Gastroesophageal sphincter (tissue), 4 donors: ENCODE results near the gene LMF1. TPM values are rescaled to one million over a fixed set of nuclear protein-coding genes. Genes with fewer than 3 reads are reported as not detected.

Experiments used
- ATAC-seq: fragments of 150-250 bp; one replicate; pipeline ENCODE4 v1.9.1; 2016; ENCODE audit warnings: mild to moderate bottlenecking, moderate library complexity
- H3K27ac ChIP-seq, 4 donors: fragments of 200-600 bp; sonication (generic) in 3 of 4; 1 replicate in 3 of 4; 2 replicates in 1 of 4; pipeline ENCODE4 v1.5.1; 2016 to 2019
- H3K27me3 ChIP-seq: fragments of 200-600 bp; sonication (generic); one replicate; pipeline ENCODE4 v1.5.1; 2019
- H3K36me3 ChIP-seq, 2 donors: fragments of 200-600 bp; sonication (generic); one replicate each; pipeline ENCODE4 v1.5.1; 2019; ENCODE audit warnings: control low read depth in 1 of 2
- H3K4me1 ChIP-seq, 3 donors: fragments of 200-600 bp; sonication (generic); 1 replicate in 2 of 3; 2 replicates in 1 of 3; pipeline ENCODE4 v1.5.1; 2016 to 2019; ENCODE audit warnings: control low read depth in 2 of 3
- H3K4me3 ChIP-seq, 2 donors: fragments of 200-600 bp; sonication (generic); one replicate each; pipeline ENCODE4 v1.5.1; 2019; ENCODE audit warnings: mild to moderate bottlenecking in 1 of 2, moderate library complexity in 1 of 2
- H3K9me3 ChIP-seq, 3 donors: fragments of 200-600 bp; sonication (generic); one replicate each; pipeline ENCODE4 v1.5.1; 2017 to 2019; ENCODE audit warnings: control low read depth in 2 of 3
- EP300 ChIP-seq: sonication (generic); formaldehyde crosslinking; IDR thresholded peaks from one replicate; pipeline ENCODE4 v1.6.1; 2017; ENCODE audit warnings: antibody characterized with exemption, mild to moderate bottlenecking
- POLR2A ChIP-seq, 2 donors: fragments of 450-650 bp; IDR thresholded peaks; one replicate each; pipeline ENCODE4 v1.6.1; 2017; ENCODE audit warnings: antibody characterized with exemption in 2 of 2, mild to moderate bottlenecking in 2 of 2, moderate library complexity in 1 of 2
- POLR2AphosphoS5 ChIP-seq: sonication (generic); formaldehyde crosslinking; IDR thresholded peaks from one replicate; pipeline ENCODE4 v1.6.1; 2017; ENCODE audit warnings: antibody characterized with exemption
- WGBS, 2 donors: methylation state at CpG; one replicate each; pipeline ENCODE4 v1.1.5; 2018; ENCODE audit warnings: low coverage in 1 of 2; 5-methylcytosine and 5-hydroxymethylcytosine counted together
- total RNA-seq, 4 donors: library from RNA; depleted of rRNA; stranded (reverse); fragments of >200 nt; gene quantifications; one replicate each; pipeline ENCODE4 v1.1.0, GENCODE V29; 2016
- TF ChIP-seq, protein P1 (sequence below), 4 experiments: fragments of 200-600 bp in 2 of 4; fragments of 450-650 bp in 2 of 4; sonication (generic) in 1 of 4; IDR thresholded peaks; one replicate each; pipeline ENCODE4 v1.5.1; 2017 to 2019; ENCODE audit warnings: antibody characterized with exemption in 4 of 4, mild to moderate bottlenecking in 2 of 4, moderate library complexity in 2 of 4

Gene LMF1
- total RNA-seq, 4 donors from 2014 or later, result 13.7 to 57.3 (median 20.9) TPM

- WGBS, 2 donors, result 70 to 80% methylated on average over 1 to 2 of the region's 3 CpGs
- no peak overlapping the region for H3K4me3 ChIP-seq
- H3K4me1 ChIP-seq, result no peaks in the 10 kb centered on the region
- peaks cover 84% of the 10 kb centered on the region for H3K27me3 ChIP-seq
- no peak overlapping the region for H3K27ac ChIP-seq
- TF ChIP-seq, protein P1, sequence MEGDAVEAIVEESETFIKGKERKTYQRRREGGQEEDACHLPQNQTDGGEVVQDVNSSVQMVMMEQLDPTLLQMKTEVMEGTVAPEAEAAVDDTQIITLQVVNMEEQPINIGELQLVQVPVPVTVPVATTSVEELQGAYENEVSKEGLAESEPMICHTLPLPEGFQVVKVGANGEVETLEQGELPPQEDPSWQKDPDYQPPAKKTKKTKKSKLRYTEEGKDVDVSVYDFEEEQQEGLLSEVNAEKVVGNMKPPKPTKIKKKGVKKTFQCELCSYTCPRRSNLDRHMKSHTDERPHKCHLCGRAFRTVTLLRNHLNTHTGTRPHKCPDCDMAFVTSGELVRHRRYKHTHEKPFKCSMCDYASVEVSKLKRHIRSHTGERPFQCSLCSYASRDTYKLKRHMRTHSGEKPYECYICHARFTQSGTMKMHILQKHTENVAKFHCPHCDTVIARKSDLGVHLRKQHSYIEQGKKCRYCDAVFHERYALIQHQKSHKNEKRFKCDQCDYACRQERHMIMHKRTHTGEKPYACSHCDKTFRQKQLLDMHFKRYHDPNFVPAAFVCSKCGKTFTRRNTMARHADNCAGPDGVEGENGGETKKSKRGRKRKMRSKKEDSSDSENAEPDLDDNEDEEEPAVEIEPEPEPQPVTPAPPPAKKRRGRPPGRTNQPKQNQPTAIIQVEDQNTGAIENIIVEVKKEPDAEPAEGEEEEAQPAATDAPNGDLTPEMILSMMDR (IDR thresholded peaks at IDR 0.05), result no peak
- no peak for TF ChIP-seq POLR2A (IDR thresholded peaks at IDR 0.05)
- TF ChIP-seq POLR2AphosphoS5, result no peak
- no peak for TF ChIP-seq EP300
- H3K9me3 ChIP-seq, result peaks cover 0 to 40% (median 0%) of the 10 kb centered on the region in 3 donors
- no peak for ATAC-seq
- H3K36me3 ChIP-seq, result no peaks in the 10 kb centered on the region
Observed at GRCh38 chr16:995783-996182, 25.0 kb upstream of the LMF1 start.

GRCh38 chr16:995087-995486 lies 24.3 kb upstream of the LMF1 start:
- WGBS, 2 donors, result 69 to 73% methylated on average over 2 to 3 of the region's 3 CpGs
- no peak for ATAC-seq
- H3K4me1 ChIP-seq, result no peaks in the 10 kb centered on the region
- H3K36me3 ChIP-seq, result no peaks in the 10 kb centered on the region
- H3K4me3 ChIP-seq, result no peak overlapping the region
- H3K27ac ChIP-seq, result no peak overlapping the region
- H3K27me3 ChIP-seq, result peaks cover 85% of the 10 kb centered on the region
- TF ChIP-seq POLR2A (IDR thresholded peaks at IDR 0.05), result no peak
- no peak for TF ChIP-seq POLR2AphosphoS5
- TF ChIP-seq, protein P1 (IDR thresholded peaks at IDR 0.05), result no peak
- no peak for TF ChIP-seq EP300
- H3K9me3 ChIP-seq, result peaks cover 0 to 40% (median 0%) of the 10 kb centered on the region in 3 donors

- TF ChIP-seq POLR2A (IDR thresholded peaks at IDR 0.05) (no peak), POLR2AphosphoS5 (no peak), EP300 (no peak)
- TF ChIP-seq, protein P1 (IDR thresholded peaks at IDR 0.05), result no peak
Observed at GRCh38 chr16:993731-994130, 22.9 kb upstream of the LMF1 start.

DNA sequence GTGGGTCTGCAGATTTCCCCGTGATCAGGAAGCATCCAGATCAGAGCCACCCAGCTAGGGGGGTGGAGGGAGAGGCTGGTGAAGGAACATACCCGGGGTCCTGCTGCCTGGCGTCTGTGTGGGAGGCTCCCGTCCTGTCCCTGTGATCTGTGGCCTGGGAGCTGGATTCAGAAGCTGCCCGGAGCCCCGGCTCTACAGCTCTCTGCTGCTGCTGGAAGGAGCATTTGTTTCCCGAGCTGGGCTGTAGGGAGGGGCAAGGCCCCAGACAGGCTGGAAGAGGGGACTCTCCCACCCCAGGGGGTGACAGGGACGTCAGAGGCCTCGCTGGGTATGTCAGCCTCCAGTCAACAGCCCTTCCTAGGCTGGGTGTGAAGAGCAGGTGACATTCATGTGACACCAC lies 21.0 kb upstream of the LMF1 start:
- Histone ChIP-seq H3K27me3 (peaks cover 87% of the 10 kb centered on the region), H3K4me3 (no peak overlapping the region), H3K9me3 (peaks cover 0 to 36% (median 0%) of the 10 kb centered on the region in 3 donors), H3K36me3 (no peaks in the 10 kb centered on the region), H3K27ac (no peak overlapping the region), H3K4me1 (no peaks in the 10 kb centered on the region)
- no peak for TF ChIP-seq POLR2AphosphoS5
- no peak for ATAC-seq
- WGBS, 2 donors, result no CpG with 5 or more reads among the region's 9 CpGs

More at GRCh38 chr16:993731-994130, 22.9 kb upstream of the LMF1 start:
- WGBS, 2 donors, result 79 to 92% methylated on average over 3 of the region's 3 CpGs
- Histone ChIP-seq H3K36me3 (no peaks in the 10 kb centered on the region), H3K4me1 (no peaks in the 10 kb centered on the region), H3K27ac (no peak overlapping the region), H3K27me3 (peaks cover 87% of the 10 kb centered on the region), H3K9me3 (peaks cover 0 to 40% (median 0%) of the 10 kb centered on the region in 3 donors), H3K4me3 (no peak overlapping the region)
- no peak for ATAC-seq

GRCh38 chr16:991345-991744 lies 20.6 kb upstream of the LMF1 start:
- WGBS, 2 donors, result 56 to 73% methylated on average over 2 of the region's 11 CpGs

More at GRCh38 chr16:991345-991744, 20.6 kb upstream of the LMF1 start:
- TF ChIP-seq POLR2A (IDR thresholded peaks at IDR 0.05) (no peak), EP300 (no peak), POLR2AphosphoS5 (no peak)
- TF ChIP-seq, protein P1 (IDR thresholded peaks at IDR 0.05), result no peak
- ATAC-seq, result no peak
- peaks cover 0 to 31% (median 0%) of the 10 kb centered on the region in 3 donors for H3K9me3 ChIP-seq
- H3K4me3 ChIP-seq, result no peak overlapping the region
- peaks cover 86% of the 10 kb centered on the region for H3K27me3 ChIP-seq
- H3K4me1 ChIP-seq, result no peaks in the 10 kb centered on the region
- H3K36me3 ChIP-seq, result no peaks in the 10 kb centered on the region
- H3K27ac ChIP-seq, result no peak overlapping the region
